ENCODE results near the gene RRP15.

- TF ChIP-seq, protein P1, sequence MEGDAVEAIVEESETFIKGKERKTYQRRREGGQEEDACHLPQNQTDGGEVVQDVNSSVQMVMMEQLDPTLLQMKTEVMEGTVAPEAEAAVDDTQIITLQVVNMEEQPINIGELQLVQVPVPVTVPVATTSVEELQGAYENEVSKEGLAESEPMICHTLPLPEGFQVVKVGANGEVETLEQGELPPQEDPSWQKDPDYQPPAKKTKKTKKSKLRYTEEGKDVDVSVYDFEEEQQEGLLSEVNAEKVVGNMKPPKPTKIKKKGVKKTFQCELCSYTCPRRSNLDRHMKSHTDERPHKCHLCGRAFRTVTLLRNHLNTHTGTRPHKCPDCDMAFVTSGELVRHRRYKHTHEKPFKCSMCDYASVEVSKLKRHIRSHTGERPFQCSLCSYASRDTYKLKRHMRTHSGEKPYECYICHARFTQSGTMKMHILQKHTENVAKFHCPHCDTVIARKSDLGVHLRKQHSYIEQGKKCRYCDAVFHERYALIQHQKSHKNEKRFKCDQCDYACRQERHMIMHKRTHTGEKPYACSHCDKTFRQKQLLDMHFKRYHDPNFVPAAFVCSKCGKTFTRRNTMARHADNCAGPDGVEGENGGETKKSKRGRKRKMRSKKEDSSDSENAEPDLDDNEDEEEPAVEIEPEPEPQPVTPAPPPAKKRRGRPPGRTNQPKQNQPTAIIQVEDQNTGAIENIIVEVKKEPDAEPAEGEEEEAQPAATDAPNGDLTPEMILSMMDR (conservative IDR thresholded peaks at IDR 0.05), result no peak
- no peak for TF ChIP-seq ZFX (IDR thresholded peaks at IDR 0.05)
Observed at GRCh38 chr1:218347723-218348627, 62.9 kb downstream of the RRP15 start.
